Gastroesophageal sphincter (tissue), 4 donors: ENCODE data around the gene LAMA2. TPM values are rescaled to one million over a fixed set of nuclear protein-coding genes. Genes with fewer than 3 reads are reported as not detected.
A peak's percentile ranks its signal among the peaks of the same experiment; 100 is the strongest.
"Not testable (repeated sequence)": the region's sequence is repeated elsewhere in the genome, so short reads cannot be mapped to it uniquely, and the experiment has no call there.

Experiments
- ATAC-seq: fragments of 150-250 bp; one replicate; pipeline ENCODE4 v1.9.1; 2016; ENCODE audit warnings: mild to moderate bottlenecking, moderate library complexity
- H3K27ac ChIP-seq, 4 donors: fragments of 200-600 bp; sonication (generic) in 3 of 4; 1 replicate in 3 of 4; 2 replicates in 1 of 4; pipeline ENCODE4 v1.5.1; 2016 to 2019
- H3K27me3 ChIP-seq: fragments of 200-600 bp; sonication (generic); one replicate; pipeline ENCODE4 v1.5.1; 2019
- H3K36me3 ChIP-seq, 2 donors: fragments of 200-600 bp; sonication (generic); one replicate each; pipeline ENCODE4 v1.5.1; 2019; ENCODE audit warnings: control low read depth in 1 of 2
- H3K4me1 ChIP-seq, 3 donors: fragments of 200-600 bp; sonication (generic); 1 replicate in 2 of 3; 2 replicates in 1 of 3; pipeline ENCODE4 v1.5.1; 2016 to 2019; ENCODE audit warnings: control low read depth in 2 of 3
- H3K4me3 ChIP-seq, 2 donors: fragments of 200-600 bp; sonication (generic); one replicate each; pipeline ENCODE4 v1.5.1; 2019; ENCODE audit warnings: mild to moderate bottlenecking in 1 of 2, moderate library complexity in 1 of 2
- H3K9me3 ChIP-seq, 3 donors: fragments of 200-600 bp; sonication (generic); one replicate each; pipeline ENCODE4 v1.5.1; 2017 to 2019; ENCODE audit warnings: control low read depth in 2 of 3
- EP300 ChIP-seq: sonication (generic); formaldehyde crosslinking; IDR thresholded peaks from one replicate; pipeline ENCODE4 v1.6.1; 2017; ENCODE audit warnings: antibody characterized with exemption, mild to moderate bottlenecking
- POLR2A ChIP-seq, 2 donors: fragments of 450-650 bp; IDR thresholded peaks; one replicate each; pipeline ENCODE4 v1.6.1; 2017; ENCODE audit warnings: antibody characterized with exemption in 2 of 2, mild to moderate bottlenecking in 2 of 2, moderate library complexity in 1 of 2
- POLR2AphosphoS5 ChIP-seq: sonication (generic); formaldehyde crosslinking; IDR thresholded peaks from one replicate; pipeline ENCODE4 v1.6.1; 2017; ENCODE audit warnings: antibody characterized with exemption
- WGBS, 2 donors: methylation state at CpG; one replicate each; pipeline ENCODE4 v1.1.5; 2018; ENCODE audit warnings: low coverage in 1 of 2; 5-methylcytosine and 5-hydroxymethylcytosine counted together
- total RNA-seq, 4 donors: library from RNA; depleted of rRNA; stranded (reverse); fragments of >200 nt; gene quantifications; one replicate each; pipeline ENCODE4 v1.1.0, GENCODE V29; 2016
- TF ChIP-seq, protein P1 (sequence below), 4 experiments: fragments of 200-600 bp in 2 of 4; fragments of 450-650 bp in 2 of 4; sonication (generic) in 1 of 4; IDR thresholded peaks; one replicate each; pipeline ENCODE4 v1.5.1; 2017 to 2019; ENCODE audit warnings: antibody characterized with exemption in 4 of 4, mild to moderate bottlenecking in 2 of 4, moderate library complexity in 2 of 4

LAMA2 gene
- total RNA-seq, 4 donors from 2014 or later = 103 to 199 (median 153) TPM

DNA sequence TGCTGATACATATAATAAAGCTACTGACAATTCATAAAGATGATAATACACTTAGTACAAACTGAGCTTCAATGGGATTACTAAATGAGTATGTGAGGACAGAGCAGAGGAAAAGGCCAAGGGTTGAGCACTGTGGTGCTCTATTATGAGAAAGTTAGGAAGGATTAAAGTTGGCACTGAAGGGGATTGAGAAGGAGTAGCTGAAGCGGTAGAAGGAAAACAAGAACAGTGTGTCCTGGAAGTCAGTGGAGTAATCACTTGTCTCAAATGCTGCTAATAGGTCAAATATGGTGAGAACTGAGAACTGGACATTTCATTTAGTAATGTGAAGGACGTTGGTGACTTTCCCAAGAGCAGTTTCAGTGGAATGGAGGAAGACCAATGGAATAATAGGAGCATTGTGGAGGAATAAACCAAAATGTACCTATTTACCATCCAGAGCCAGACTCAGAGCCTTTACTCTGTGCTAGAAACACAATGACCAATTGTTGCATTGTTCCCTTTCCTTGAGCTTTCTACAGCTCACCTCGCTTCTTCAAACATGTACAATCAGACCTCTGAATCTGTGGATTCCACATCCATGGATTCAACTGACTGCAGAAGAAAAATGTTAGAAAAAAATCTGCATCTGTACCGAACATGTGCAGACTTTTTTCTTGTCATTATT, 255.9 kb downstream of the LAMA2 start:
- Histone ChIP-seq H3K27ac (peak overlapping the region; percentile 39 to 69 (median 68)), H3K9me3 (no peaks in the 10 kb centered on the region), H3K4me3 (no peak overlapping the region), H3K4me1 (peaks cover 0 to 33% (median 12%) of the 10 kb centered on the region in 3 donors), H3K36me3 (no peaks in the 10 kb centered on the region), H3K27me3 (no peaks in the 10 kb centered on the region)
- 72 to 84% methylated on average over 3 to 4 of the region's 4 CpGs for WGBS, 2 donors
- TF ChIP-seq POLR2AphosphoS5 (peak; percentile 88), POLR2A (IDR thresholded peaks at IDR 0.05) (no peak), EP300 (no peak)
- TF ChIP-seq, protein P1, sequence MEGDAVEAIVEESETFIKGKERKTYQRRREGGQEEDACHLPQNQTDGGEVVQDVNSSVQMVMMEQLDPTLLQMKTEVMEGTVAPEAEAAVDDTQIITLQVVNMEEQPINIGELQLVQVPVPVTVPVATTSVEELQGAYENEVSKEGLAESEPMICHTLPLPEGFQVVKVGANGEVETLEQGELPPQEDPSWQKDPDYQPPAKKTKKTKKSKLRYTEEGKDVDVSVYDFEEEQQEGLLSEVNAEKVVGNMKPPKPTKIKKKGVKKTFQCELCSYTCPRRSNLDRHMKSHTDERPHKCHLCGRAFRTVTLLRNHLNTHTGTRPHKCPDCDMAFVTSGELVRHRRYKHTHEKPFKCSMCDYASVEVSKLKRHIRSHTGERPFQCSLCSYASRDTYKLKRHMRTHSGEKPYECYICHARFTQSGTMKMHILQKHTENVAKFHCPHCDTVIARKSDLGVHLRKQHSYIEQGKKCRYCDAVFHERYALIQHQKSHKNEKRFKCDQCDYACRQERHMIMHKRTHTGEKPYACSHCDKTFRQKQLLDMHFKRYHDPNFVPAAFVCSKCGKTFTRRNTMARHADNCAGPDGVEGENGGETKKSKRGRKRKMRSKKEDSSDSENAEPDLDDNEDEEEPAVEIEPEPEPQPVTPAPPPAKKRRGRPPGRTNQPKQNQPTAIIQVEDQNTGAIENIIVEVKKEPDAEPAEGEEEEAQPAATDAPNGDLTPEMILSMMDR (IDR thresholded peaks at IDR 0.05) = no peak
- ATAC-seq = peak; percentile 88

DNA sequence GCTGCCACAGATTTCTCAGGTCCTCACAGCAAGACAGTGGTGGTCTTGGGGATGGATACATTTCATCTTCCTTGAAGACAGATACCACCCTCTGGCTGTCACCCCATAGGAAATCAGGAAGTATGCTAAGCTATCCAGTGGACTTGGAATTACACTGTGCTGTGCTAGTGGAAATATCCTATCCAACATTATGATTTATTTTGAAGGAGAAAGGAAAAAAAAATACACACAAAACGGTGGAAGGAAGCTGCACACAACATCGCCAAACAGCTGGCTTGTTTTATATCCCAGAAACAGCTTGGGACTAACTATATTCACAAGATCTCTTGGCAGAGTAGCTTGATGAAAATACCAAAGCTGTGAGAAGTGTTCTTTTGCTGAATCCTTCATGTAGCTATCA, 257.6 kb downstream of the LAMA2 start:
- H3K36me3 ChIP-seq = no peaks in the 10 kb centered on the region
- no peaks in the 10 kb centered on the region for H3K27me3 ChIP-seq
- H3K4me1 ChIP-seq = peaks cover 0 to 22% (median 5%) of the 10 kb centered on the region in 3 donors
- WGBS, 2 donors = 0 to 8% methylated on average over 2 of the region's 2 CpGs
- peak overlapping the region; percentile 29 to 69 (median 68) for H3K27ac ChIP-seq
- no peaks in the 10 kb centered on the region for H3K9me3 ChIP-seq
- TF ChIP-seq EP300 (no peak), POLR2AphosphoS5 (peak; percentile 31)
- H3K4me3 ChIP-seq = no peak overlapping the region
- ATAC-seq = peak; percentile 59

DNA sequence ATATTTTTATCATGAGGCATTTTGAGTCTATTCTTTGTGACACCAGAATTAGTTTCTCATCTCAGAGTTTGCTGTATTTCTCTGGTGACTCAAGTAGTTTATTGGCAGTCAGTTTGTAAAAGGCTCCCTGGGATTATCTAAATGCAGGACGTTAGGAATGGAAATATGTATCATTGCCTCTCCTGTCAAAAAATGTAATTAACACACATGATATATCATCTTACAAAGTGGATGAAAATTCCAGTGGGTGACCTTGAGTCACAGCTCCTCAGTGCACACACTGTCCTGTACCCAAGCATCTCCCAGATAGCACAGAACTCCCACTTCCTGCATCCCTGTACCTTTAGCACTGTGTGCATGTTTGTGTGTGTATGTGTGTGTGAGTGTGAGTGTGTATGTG, 258.6 kb downstream of the LAMA2 start:
- Histone ChIP-seq H3K9me3 (no peaks in the 10 kb centered on the region), H3K4me1 (peaks cover 0 to 22% (median 5%) of the 10 kb centered on the region in 3 donors), H3K27ac (peak overlapping the region in 3 of 4 donors; percentile 59 to 69 (median 69)), H3K4me3 (no peak overlapping the region), H3K36me3 (no peaks in the 10 kb centered on the region), H3K27me3 (no peaks in the 10 kb centered on the region)
- ATAC-seq = peak; percentile 1
- no peak for TF ChIP-seq POLR2A (IDR thresholded peaks at IDR 0.05)
- TF ChIP-seq POLR2AphosphoS5 = peak; percentile 12
- WGBS, 2 donors = 0 to 27% methylated on average over 1 of the region's 1 CpG

DNA sequence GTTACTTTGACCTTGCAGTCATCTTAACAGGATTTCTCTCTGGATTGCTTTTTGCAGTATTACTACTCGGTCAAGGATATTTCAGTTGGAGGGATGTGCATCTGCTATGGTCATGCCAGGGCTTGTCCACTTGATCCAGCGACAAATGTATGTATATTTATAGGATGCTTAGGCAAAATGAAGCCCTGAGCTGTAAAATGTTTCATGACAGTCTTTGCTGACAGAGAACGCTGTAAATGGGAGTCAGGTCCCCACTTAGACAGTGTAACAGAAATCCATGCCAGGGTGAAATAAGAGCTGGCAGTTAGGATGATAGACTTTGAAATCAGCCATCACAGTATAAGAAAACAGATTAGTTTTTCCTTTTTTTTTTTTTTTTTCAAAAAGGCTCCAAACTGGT, 264.0 kb downstream of the LAMA2 start:
- Histone ChIP-seq H3K4me3 (no peak overlapping the region), H3K36me3 (peaks cover 0 to 20% of the 10 kb centered on the region in 2 donors), H3K4me1 (no peaks in the 10 kb centered on the region), H3K27ac (no peak overlapping the region), H3K27me3 (no peaks in the 10 kb centered on the region), H3K9me3 (no peaks in the 10 kb centered on the region)
- ATAC-seq = no peak
- 95 to 100% methylated on average over 2 of the region's 3 CpGs for WGBS, 2 donors
- TF ChIP-seq POLR2AphosphoS5 (no peak), POLR2A (IDR thresholded peaks at IDR 0.05) (no peak), EP300 (no peak)
- TF ChIP-seq, protein P1 (IDR thresholded peaks at IDR 0.05) = no peak

DNA sequence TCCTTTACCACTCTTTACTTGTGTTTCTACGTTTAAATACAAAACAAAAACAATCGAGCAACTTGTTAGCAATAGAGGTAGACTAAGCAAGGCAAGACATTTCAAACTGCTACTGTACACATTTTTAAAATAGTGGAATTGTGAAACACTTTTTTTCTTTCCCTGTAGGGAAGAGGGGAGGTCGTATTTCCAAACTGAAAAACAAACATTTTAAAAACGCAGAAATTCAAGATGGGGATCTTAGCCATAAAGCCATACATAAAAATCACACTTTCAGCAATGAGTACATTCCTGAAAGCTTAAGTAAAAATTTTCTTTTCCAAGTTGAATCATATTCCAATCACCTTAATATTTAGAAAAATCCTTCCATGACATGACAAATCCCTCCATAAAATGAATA, 267.6 kb downstream of the LAMA2 start:
- Histone ChIP-seq H3K4me1 (no peaks in the 10 kb centered on the region), H3K9me3 (no peaks in the 10 kb centered on the region), H3K4me3 (no peak overlapping the region), H3K36me3 (peaks cover 0 to 27% of the 10 kb centered on the region in 2 donors), H3K27me3 (no peaks in the 10 kb centered on the region), H3K27ac (no peak overlapping the region)
- TF ChIP-seq POLR2A (IDR thresholded peaks at IDR 0.05) (no peak), EP300 (no peak), POLR2AphosphoS5 (no peak)
- TF ChIP-seq, protein P1 (IDR thresholded peaks at IDR 0.05) = no peak
- no peak for ATAC-seq
- 66 to 68% methylated on average over 4 of the region's 4 CpGs for WGBS, 2 donors

GRCh38 chr6:129153257-129153656, 270.3 kb downstream of the LAMA2 start:
- H3K9me3 ChIP-seq = no peaks in the 10 kb centered on the region
- peak; percentile 55 for ATAC-seq
- peaks cover 0 to 22% of the 10 kb centered on the region in 2 donors for H3K36me3 ChIP-seq
- H3K4me3 ChIP-seq = no peak overlapping the region
- no peaks in the 10 kb centered on the region for H3K4me1 ChIP-seq
- no peaks in the 10 kb centered on the region for H3K27me3 ChIP-seq
- 67 to 80% methylated on average over 2 to 4 of the region's 4 CpGs for WGBS, 2 donors
- H3K27ac ChIP-seq = no peak overlapping the region
- TF ChIP-seq POLR2A (IDR thresholded peaks at IDR 0.05) = no peak
- no peak for TF ChIP-seq POLR2AphosphoS5
- TF ChIP-seq, protein P1 (IDR thresholded peaks at IDR 0.05) = no peak
- TF ChIP-seq EP300 = no peak

- ATAC-seq = not testable (repeated sequence)
- WGBS, 2 donors = 91 to 92% methylated on average over 9 to 10 of the region's 17 CpGs
Measured at GRCh38 chr6:129159242-129159641, 276.3 kb downstream of the LAMA2 start.

More at GRCh38 chr6:129159242-129159641, 276.3 kb downstream of the LAMA2 start:
- H3K4me1 ChIP-seq, H3K27me3 ChIP-seq, H3K9me3 ChIP-seq, H3K36me3 ChIP-seq, H3K4me3 ChIP-seq, H3K27ac ChIP-seq: not testable (repeated sequence)
